C4-2B (cell line): ENCODE measurements around the gene TSEN2.

ENCODE experiments used
- H3K27ac ChIP-seq: fragments of 450-650 bp; 2 replicates; pipeline ENCODE4 v1.5.1; 2017
- CTCF ChIP-seq: fragments of 450-650 bp; conservative IDR thresholded peaks from 2 replicates; pipeline ENCODE4 v1.5.1; 2017; ENCODE audit warnings: mild to moderate bottlenecking
- ZFX ChIP-seq: fragments of 450-650 bp; IDR thresholded peaks from 2 replicates; pipeline ENCODE4 v1.6.1; 2017

TSEN2 gene

GRCh38 chr3:12509466-12509865 lies 25.2 kb downstream of the TSEN2 start:
- no peak for TF ChIP-seq CTCF
- TF ChIP-seq ZFX: no peak
- H3K27ac ChIP-seq: no peak overlapping the region

- TF ChIP-seq CTCF: no peak
- no peak overlapping the region for H3K27ac ChIP-seq
Observed at GRCh38 chr3:12512534-12513118, 28.3 kb downstream of the TSEN2 start.

GRCh38 chr3:12513694-12514446 lies 29.6 kb downstream of the TSEN2 start:
- H3K27ac ChIP-seq: no peak overlapping the region
- TF ChIP-seq CTCF: no peak
- TF ChIP-seq ZFX: no peak

- no peak for TF ChIP-seq CTCF
- TF ChIP-seq ZFX: no peak
- H3K27ac ChIP-seq: no peak overlapping the region
Observed at GRCh38 chr3:12515631-12516030, 31.4 kb downstream of the TSEN2 start.

GRCh38 chr3:12516873-12517272 lies 32.6 kb downstream of the TSEN2 start:
- H3K27ac ChIP-seq: no peak overlapping the region
- TF ChIP-seq CTCF: no peak
- no peak for TF ChIP-seq ZFX

- TF ChIP-seq CTCF (no peak), ZFX (no peak)
- H3K27ac ChIP-seq: no peak overlapping the region
Observed at GRCh38 chr3:12518261-12519028, 34.2 kb downstream of the TSEN2 start.

- H3K27ac ChIP-seq: no peak overlapping the region
- TF ChIP-seq ZFX (no peak), CTCF (no peak)
Observed at GRCh38 chr3:12521010-12521409, 36.7 kb downstream of the TSEN2 start.
